Measurements from ENCODE around the gene IDH3A.
"Not testable (repeated sequence)": the region's sequence is repeated elsewhere in the genome, so short reads cannot be mapped to it uniquely, and the experiment has no call there.

The IDH3A gene

DNA sequence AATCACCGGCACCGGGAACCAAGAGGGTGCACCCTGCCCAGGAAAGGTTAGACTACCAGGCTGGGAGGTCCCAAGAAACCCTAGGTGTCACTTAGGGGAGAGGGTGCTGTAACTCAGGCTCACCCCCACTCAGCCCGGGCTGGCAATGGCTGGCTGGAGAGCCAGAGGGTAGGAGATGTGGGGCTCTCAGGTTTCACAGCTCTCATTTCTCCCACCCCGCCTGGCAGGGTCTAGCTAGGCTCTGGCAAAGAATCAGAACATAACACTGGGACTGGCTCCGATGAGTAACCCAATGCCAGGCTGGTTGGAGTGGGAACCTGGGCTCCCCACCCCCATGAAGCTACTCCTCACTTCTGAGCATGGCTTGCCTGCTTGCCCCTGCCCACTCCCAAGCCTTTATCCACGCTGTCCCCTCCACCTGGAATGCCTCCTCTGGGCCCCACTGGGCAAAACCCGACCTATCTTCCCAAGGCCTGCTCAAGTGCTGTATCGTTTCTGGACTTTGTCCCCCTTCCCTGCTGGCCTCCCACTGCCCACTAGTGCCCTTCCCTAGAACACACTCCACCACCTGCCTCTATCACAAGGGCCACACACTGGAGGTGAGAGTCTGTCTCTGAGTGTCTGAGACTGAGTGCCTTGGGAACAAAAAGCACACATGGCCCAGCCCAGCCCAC, 19.9 kb upstream of the IDH3A start:
- DNase-seq (ENCODE audit: low read depth in 2 of 3, low spot score in 1 of 3) = no peak

DNA sequence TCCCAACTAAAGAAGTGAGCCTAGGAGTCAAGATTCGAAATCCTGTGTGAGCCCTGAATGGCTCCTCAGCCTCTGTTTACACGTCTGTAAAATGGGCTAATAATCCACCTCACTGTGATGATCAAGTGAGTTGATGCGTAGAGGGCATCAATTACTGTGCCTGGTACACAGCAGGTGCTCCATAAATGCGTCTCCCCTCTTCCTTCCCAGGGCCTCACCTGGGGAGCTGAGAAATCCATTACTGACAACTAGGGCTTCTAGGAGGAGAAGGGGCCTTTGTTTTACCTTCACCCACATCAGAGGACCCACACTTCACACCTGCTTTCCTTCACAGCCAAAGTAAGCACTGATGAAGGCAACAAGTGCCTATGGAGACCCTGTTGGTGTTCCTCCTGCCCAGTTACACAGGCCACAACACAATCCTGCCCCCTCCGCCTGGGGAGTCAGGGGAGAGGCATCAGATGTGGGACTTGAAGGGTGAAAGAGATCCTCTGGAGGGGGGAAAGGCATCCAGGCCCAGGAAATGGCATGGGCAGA, 19.3 kb upstream of the IDH3A start:
- DNase-seq (ENCODE audit: low read depth in 2 of 3, low spot score in 1 of 3) = no peak

DNA sequence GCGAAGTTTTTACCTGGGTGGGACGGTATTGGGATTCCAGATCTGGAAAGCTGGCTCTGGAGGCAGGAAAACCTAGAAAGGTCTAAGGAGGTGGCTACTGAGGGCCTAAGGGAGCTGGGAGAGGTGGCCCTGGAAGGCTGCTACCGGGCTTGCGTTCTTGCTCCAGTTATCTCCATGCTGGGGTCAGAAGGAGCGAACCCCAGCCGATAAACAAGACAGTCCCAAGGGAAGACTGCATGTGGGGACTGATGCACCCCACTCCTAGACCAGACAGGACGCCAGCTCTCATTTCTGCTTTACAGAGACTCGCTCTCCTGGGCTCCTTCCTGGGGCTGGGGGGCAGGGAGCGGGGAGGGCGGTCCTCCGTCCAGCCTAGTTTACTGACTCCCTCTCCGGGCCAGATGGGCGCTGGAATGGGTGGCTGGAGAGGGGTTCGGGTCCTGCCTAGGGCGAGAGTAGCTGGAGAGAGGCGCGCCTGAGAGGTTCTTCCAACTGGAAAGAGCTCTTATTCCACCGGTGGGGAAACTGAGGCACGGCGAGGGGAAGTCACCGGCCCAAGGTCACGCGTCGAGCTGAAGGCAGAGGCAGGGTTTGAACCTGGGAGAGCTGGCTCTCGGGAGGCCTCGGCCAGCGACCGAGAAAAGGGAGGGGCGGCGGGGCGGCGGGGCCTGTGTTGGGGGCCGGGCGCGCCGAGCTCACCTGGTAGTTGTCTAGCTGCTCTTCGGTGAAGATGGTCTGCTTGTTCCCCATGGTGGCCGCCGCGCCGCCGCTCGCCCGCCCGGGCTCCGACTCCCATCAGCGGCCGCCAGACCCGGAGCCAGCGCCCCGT, 18.5 kb upstream of the IDH3A start:
- DNase-seq (ENCODE audit: low read depth in 2 of 3, low spot score in 1 of 3) = peak in 1 of 3 donors; percentile 12

DNA sequence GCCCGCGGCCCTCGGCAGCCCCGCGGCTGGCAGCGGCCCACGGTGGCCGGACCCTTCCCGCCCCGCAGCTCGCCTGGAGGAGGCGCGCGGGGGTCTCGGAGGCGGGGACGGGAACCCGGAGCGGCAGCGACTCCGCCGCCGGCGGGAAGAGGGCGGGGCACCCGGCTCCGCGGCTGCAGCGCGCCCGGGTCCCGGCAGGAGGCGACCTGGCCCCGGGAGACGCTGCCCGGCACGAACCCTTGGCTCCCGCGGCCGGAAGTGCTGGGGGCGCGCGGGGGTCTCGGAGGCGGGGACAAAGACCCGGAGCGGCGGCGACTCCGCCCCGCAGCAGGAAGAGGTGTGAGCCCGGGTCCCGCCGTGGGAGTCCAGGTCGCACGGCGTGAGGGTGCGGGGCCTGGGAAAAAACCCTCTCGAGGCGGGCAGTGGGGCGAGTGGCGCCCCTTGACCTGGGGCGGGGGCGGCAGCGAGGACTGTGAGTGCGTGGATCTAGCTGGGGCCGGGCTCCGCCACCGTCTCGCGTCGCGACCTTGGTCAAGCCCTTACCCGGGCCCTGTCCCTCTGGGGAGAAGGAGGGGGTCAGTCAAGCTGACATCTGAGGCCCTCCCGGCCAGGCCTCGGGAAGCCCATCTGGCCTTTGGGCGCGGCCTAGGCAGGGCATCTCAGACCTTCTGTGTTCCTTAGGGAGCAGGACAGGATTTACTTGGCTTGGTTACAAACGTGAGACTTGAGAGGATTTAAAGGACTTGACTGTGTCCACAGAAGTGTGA, 17.7 kb upstream of the IDH3A start, which contains the start of gene CIB2:
Gene CIB2, minus strand, starts transcription at position 151 of the 767 bp plus-strand sequence. CDS start 230 bp downstream, outside the sequence.
- peak; percentile 34 to 70 (median 58) for DNase-seq (ENCODE audit: low read depth in 2 of 3, low spot score in 1 of 3)

DNA sequence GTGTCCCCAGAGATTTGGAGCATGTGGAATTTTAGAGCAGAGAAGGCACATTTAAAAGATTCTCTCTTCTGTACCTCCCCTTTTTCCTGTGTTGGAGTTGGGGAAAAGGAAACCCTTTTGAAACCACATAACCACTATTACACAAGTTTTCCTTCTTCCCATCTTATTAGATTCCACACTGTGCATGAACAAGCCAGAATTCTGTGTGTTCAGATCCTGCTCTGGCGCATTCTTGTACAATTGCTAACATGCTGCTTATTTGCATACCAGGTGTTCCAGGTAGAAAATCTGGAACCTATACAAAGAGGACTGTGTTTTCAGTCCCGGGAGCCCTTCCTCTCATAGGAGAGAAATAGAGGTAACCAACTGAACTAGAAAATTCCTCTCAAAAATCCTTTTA, 15.4 kb upstream of the IDH3A start:
- no peak for DNase-seq (ENCODE audit: low read depth in 2 of 3, low spot score in 1 of 3)

DNA sequence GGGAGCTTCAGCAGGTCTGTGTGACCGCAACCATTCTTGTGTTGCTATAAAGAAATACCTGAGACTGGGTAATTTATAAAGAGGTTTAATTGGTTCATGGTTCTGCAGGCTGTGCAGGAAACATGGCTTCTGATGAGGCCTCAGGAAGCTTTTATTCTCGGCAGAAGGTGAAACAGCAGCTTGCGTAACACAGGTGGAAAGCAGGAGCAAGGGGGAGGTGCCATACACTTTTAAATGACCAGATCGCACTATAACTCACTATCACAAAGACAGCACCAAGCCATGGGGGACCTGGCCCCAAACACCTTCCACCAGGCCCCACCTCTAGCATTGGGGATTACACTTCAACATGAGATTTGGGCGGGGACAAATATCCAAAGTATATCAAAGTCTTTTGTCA, 9.6 kb upstream of the IDH3A start:
- DNase-seq (ENCODE audit: low read depth in 2 of 3, low spot score in 1 of 3) = no peak

DNA sequence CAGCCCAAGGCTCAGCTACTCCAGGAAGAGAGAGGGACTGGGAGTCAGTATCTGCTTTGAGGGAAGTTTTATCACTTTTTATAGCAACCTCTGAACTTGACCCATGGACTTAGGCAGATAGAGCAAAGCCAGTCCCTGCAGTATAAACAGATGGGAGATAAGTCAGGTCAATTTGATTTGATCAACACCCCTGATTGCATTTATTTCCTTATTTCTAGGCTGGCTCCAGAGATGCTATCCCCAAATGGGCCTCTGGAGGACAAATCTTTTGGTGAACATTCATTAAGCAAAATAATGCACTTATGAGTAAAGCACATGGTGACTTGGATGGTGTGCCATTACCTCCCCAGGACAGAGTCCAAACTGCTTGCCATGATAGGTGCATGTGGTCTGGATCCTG, 8.9 kb upstream of the IDH3A start:
- DNase-seq (ENCODE audit: low read depth in 2 of 3, low spot score in 1 of 3) = no peak

DNA sequence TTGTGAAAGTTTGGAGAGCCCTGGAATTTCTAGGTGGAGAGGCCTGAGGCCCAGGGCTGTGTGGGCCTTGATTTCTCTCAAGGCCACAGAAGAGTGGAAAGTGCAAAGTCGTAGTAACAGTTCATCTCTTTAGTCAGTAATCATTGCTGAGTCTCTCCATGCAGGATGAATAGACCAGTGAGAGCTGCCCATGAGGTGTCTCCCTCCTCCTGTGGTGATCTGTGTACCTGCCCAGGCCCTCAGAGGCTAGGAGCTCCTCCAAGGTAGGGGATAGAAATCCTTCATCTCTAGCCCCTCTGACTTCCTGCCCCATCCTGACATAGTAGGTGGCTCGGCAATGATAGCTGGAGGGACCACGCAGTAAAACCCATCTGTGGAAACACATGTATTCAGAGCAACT, 6.8 kb upstream of the IDH3A start:
- no peak for DNase-seq (ENCODE audit: low read depth in 2 of 3, low spot score in 1 of 3)

DNA sequence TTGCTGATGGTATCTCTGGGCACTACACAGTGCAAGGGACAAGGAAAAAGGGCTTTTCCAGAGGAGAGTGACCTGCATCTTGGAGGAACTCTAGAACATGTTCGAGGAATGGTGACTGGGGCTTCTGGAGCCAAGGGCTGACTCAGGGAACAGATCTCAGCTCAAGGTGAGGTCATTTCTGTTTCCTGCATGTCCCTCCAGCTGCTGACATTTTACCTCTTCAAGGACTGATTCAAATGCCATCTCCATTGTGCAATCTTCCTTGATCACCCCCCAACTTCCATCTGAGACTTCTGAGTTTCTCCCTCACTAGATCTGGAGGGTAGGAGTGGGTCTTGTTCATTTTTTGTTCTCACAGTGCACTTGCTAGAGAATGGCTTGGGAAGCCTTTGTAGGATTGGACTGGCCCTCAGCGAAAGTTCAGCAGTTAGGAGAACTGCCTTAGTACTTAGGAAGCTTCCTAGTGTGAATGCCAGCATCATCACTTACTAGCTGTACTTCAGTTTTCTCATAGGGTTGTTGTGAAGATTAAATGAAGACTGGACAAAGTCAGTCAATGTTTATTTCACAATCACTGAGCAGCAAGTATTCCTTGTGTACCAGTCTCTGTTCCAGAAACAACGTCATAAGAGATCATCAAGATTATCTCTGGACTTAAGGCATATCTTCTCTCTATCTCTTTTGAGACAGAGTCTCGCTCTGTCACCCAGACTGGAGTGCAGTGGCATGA, 2.6 kb upstream of the IDH3A start:
- no peak for DNase-seq (ENCODE audit: low read depth in 2 of 3, low spot score in 1 of 3)

DNA sequence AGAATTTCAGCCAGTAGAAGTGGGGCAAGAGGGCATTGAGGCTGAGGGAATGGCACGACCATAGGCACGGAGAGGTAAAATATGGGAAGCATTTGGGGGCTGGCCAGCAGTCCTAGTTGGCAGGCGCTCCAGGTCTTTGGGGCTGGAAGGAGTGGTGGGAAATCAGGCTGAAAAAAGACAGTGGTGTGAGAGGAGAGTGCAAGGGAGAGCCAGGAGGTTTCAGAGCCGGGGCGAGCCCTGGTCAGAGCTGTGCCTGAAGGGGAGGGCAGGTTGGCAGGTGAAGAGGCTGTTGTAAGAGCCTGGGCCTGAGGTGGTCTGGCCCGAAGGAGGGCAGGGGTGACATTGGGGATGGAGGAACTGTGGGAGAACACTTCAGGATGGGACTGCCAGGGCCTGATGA, 1.6 kb upstream of the IDH3A start:
- DNase-seq (ENCODE audit: low read depth in 2 of 3, low spot score in 1 of 3) = no peak

DNA sequence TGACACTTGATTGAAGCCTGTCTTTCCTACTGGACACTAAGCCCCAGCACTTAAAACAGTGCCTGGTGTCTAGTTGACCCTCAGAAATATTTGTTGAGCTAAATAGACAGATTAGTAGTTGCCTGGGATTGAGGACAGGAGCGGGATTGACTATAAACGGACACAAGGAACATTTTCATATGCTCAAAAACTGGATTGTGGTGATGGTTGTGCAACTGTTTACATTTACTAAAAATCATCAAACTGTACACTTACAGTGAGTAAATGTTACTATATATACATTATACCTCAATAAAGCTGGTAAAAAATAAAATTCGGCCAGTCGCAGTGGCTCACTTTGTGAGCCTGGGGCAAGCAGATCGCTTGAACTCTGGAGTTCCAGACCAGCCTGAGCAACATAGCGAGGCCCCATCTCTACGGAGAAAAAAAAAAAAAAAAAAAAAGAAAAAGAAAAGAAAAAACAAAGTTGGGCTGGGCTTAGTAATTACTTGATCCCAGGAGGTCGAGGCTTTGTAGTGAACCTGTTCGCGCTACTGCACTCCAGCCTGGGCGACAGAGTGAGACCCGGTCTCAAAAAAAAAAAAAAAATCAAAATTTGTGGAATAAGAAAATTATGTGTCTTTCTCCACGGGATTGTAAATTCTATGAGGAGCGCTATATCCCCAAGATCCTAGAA, 632 bp upstream of the IDH3A start:
- no peak for DNase-seq (ENCODE audit: low read depth in 2 of 3, low spot score in 1 of 3)

DNA sequence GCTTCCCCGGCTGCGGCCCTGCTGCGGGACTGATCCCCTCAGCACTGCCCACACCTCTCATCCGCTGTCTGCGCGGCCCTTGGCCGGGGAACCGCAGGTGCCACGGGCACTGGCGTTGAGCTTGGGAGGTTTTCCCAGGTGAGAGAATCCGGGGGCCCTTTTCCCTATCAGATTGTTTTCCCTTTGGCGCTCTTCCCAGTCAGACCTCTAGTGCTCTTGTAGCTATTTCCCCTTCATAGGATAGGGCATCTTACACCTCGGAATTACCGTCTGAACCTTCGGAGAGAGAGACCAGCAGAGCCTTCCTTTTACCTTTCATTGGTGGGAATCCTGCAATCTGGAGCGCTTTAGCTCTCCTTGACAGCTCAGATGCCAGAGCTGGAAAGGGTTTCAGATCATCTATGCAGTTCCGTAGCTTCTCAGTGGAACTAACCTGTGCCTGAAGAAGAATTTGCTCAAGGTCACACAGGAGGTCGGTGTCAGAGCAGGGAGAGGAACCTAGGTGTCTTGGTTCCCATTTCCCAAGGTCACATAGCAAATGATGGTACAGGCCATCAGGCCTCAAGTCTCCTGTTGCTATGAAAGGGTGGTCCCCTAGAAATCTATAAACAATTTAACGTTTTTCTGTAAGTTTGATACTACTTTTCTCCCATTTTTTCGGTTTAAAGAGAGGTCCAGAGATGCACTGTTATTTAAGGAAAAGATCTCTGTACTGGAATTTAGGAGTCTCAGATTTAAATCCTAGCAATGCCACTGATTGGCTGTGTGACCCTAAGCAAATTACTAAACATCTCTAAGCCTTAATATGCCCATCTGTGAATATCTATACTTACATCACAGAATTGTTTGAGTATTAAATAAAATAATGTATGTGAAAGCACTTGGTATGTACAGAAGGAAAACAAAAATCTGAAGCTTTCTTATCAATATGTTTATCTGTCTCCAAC, 916 bp downstream of the IDH3A start:
- DNase-seq (ENCODE audit: low read depth in 2 of 3, low spot score in 1 of 3) = no peak

DNA sequence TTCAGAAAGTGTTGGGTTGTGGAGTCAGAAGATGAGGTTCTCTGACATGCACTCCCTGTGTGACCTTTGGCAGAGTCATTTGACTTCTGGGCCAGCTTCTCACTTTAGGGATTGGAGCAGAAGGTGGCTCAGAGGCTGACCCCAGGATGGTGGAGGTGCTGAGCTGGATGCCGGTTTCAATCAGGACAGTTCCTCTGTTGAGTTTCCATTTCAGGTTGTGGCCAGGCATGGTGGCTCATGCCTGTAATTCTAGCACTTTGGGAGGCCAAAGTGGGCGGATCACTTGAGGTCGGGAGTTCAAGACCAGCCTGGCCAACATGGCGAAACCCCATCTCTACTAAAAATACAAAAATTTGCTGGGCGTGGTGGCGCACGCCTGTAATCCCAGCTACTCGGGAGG, 1.9 kb downstream of the IDH3A start:
- DNase-seq (ENCODE audit: low read depth in 2 of 3, low spot score in 1 of 3) = not testable (repeated sequence)

DNA sequence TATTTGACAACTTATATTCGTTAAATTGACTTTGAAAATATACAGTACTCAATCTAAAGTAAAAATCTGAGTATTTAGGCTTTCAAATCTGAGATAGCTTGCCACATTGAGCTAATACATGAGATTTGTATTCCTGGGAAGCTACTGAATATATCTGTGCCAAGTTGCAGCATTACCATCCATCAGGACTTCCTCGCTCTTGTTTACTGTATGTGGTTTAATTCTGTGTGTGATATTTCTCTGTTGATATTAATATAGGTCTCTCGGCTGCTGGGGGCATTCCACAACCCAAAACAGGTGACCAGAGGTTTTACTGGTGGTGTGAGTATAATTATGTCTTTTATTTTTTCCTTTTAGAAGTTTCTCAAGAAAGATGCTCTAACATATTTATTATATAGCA, 5.8 kb downstream of the IDH3A start:
- no peak for DNase-seq (ENCODE audit: low read depth in 2 of 3, low spot score in 1 of 3)

DNA sequence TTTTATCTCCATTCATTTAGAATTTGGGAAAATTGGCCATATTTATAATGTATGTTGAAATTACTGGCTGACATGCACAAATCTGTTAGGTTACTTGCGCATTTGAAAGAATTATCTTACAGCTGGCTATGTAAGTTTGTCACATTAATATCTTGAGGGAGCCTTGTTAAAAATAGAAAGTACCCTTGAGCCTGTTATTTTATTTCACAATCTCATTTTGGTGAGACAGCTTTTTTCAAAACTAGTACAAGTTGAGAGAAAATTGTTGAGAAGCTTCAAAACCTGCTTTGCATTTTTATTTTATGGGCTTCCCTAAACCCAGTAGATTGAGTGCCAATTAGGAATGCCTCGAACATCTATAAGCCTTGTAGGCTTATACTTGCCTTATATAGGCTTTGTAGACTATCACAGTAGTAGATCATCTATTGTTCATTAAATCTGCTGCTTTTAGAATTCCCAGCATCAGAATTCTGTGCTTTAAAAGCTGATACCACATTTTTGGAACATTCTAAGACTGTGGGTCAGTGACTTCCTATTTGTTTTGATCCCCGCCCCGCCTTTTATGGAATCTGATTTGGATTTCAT, 6.3 kb downstream of the IDH3A start:
- DNase-seq (ENCODE audit: low read depth in 2 of 3, low spot score in 1 of 3) = no peak

DNA sequence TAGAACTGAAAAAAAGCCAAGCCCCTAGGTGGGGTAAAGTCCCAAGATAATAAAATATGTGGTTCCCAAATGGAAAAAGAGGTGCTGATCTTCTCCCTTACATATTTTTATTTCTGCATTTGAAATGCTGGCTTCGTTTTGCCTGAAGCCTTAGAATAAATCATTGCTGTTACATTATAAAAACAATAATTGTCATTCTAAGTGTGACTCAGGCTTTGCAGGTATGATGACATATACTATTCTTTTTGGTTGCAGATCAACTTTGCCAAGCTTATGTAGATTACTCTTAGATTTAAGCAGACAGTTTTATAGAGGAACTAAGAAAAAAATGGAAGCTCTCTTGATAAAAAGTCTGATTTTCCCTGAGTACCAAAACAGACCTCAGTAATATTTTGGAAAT, 7.5 kb downstream of the IDH3A start:
- DNase-seq (ENCODE audit: low read depth in 2 of 3, low spot score in 1 of 3) = no peak

DNA sequence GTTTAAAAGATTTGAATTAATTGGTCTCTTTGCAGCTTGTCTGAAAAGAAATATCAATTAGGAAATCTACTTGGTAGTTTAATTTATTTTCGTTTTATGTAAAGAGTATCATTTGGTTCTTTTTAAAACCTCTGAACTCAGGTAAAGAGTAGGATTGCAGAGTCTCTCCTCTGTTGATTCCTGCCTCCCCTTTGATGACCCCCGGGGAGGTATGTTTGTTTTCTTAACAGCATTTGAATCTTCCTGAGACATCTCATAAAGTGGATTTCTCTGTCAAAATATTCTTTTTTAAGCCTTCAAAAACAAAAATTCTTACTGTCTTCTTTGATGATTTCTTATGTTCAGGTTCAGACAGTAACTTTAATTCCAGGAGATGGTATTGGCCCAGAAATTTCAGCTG, 8.0 kb downstream of the IDH3A start:
- DNase-seq (ENCODE audit: low read depth in 2 of 3, low spot score in 1 of 3) = no peak

DNA sequence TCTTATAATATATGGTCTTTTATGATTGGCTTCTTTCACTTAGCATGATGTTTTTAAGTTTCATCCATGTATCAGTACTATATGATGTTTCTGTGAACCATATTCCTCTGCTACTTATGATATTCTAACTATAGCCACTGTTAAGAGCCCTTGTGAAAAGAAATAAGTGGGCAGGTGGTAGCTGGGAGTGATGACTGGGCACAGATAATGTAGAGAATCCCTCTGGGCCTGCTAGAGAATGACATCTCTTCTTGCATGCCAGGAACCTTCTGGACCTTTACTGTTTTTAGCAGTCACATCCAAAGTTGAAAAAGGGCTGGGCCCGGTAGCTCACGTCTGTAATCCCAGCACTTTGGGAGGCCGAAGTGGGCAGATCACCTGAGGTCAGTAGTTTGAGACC, 10.2 kb downstream of the IDH3A start:
- no peak for DNase-seq (ENCODE audit: low read depth in 2 of 3, low spot score in 1 of 3)

DNA sequence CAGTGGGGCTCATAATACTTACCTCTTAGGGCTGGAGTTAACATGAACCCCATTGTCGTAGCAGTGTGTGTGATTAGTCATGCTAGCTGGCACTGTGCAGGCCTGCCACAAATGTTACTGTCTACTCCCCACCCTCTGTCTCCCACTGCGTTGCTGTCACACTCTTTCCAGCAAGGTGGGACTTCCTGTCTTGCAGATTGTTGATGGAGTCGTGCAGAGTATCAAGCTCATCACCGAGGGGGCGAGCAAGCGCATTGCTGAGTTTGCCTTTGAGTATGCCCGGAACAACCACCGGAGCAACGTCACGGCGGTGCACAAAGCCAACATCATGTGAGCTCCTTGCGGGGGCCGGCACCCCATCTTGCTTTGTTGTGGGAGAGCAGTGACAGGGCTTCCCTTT, 12.9 kb downstream of the IDH3A start:
- DNase-seq (ENCODE audit: low read depth in 2 of 3, low spot score in 1 of 3) = no peak

Measured in stimulated activated CD4-positive, alpha-beta T cell treated with anti-CD3 and anti-CD28 coated beads, Interleukin-12 subunit alpha, Interleukin-12 subunit beta, amount 100 ng/mL, for 48 hours (primary cell).